ENCODE measurements around the gene OBSCN. TPM values are rescaled to one million over a fixed set of nuclear protein-coding genes. Genes with fewer than 3 reads are reported as not detected.

OBSCN gene
- total RNA-seq, 1 experiment from 2014 or later: 33.3 TPM

DNA sequence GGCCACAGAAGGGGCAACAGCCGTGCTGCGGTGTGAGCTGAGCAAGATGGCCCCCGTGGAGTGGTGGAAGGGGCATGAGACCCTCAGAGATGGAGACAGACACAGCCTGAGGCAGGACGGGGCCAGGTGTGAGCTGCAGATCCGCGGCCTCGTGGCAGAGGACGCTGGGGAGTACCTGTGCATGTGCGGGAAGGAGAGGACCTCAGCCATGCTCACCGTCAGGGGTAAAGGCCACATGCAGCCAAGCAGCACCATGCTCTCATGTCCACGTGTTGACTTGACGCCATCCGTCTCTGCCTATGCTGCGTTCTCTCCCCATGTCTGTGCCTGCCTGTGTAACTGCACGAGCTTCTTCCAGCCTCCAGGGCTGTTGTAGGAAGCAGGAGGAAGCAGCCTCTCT, 85.5 kb downstream of the OBSCN start:
- no peaks in the 10 kb centered on the region for H3K27me3 ChIP-seq (ENCODE audit: insufficient read depth, low read length)
- Mint-ChIP-seq H3K4me3 (no peak overlapping the region; a peak in 1 of 5 replicates), H3K4me1 (no peaks in the 10 kb centered on the region), H3K27me3 (ENCODE audit: low read depth) (peaks cover 7% of the 10 kb centered on the region), H3K27ac (no peak overlapping the region), H3K9me3 (peaks cover 23 to 34% of the 10 kb centered on the region in 2 experiments), H3K36me3 (ENCODE audit: insufficient read depth in 1 of 3, low read depth in 3 of 3) (peaks cover 41 to 60% (median 57%) of the 10 kb centered on the region in 3 experiments)
- no peak overlapping the region for H2BK15ac ChIP-seq (ENCODE audit: low read depth, low read length)
- no peak overlapping the region for H4K8ac ChIP-seq (replicated peaks; ENCODE audit: insufficient read length, low read depth, low read length)
- H3K4me1 ChIP-seq (ENCODE audit: insufficient read depth, low read length): no peaks in the 10 kb centered on the region
- H3K79me1 ChIP-seq (ENCODE audit: insufficient read depth, low read depth, low read length, poor library complexity, severe bottlenecking): no peaks in the 10 kb centered on the region
- no peaks in the 10 kb centered on the region for H3K79me2 ChIP-seq (ENCODE audit: insufficient read depth, low read length)
- no peak overlapping the region for H3K14ac ChIP-seq (ENCODE audit: insufficient read depth, low read length)
- no peaks in the 10 kb centered on the region for H3K23me2 ChIP-seq (ENCODE audit: insufficient read length, low read depth, low read length, poor library complexity, severe bottlenecking)
- no peak overlapping the region for H3K56ac ChIP-seq (ENCODE audit: insufficient read length, low read depth, low read length)
- H2BK20ac ChIP-seq (ENCODE audit: low read depth, low read length, poor library complexity, severe bottlenecking): no peak overlapping the region
- no peak overlapping the region for H3K27ac ChIP-seq (ENCODE audit: insufficient read length, low read depth, low read length)
- no peaks in the 10 kb centered on the region for H4K20me1 ChIP-seq (ENCODE audit: control insufficient read depth, insufficient read depth, insufficient read length)
- no peak overlapping the region for H2BK120ac ChIP-seq (ENCODE audit: low read depth, low read length, poor library complexity, severe bottlenecking)
- no peak overlapping the region for H4K91ac ChIP-seq (ENCODE audit: insufficient read length, low read depth, low read length)
- no peak overlapping the region for H2AFZ ChIP-seq (ENCODE audit: low read length)
- no peak overlapping the region for H3K9ac ChIP-seq (ENCODE audit: extremely low read depth, insufficient read length, low read length)
- H3K4ac ChIP-seq (ENCODE audit: low read depth, low read length): no peak overlapping the region
- H4K5ac ChIP-seq (ENCODE audit: insufficient read length, low read depth, low read length): no peak overlapping the region
- H3K4me2 ChIP-seq (ENCODE audit: insufficient read depth, insufficient read length, low read length): no peak overlapping the region
- H3T11ph ChIP-seq (ENCODE audit: low read length): no peak overlapping the region
- H3K23ac ChIP-seq (ENCODE audit: insufficient read length, low read depth, low read length): no peak overlapping the region
- H2BK12ac ChIP-seq (ENCODE audit: insufficient read length, low read depth, low read length): no peak overlapping the region
- TF ChIP-seq CTCF (conservative IDR thresholded peaks at IDR 0.05): no peak
- DNase-seq: no peak
- peaks cover 8% of the 10 kb centered on the region for H3K9me3 ChIP-seq (ENCODE audit: control insufficient read depth, low read depth, low read length)
- H2AK5ac ChIP-seq (ENCODE audit: insufficient read length, low read length): no peak overlapping the region
- H3K18ac ChIP-seq (ENCODE audit: insufficient read length, low read depth, low read length): no peak overlapping the region
- no peak overlapping the region for H2BK5ac ChIP-seq (ENCODE audit: insufficient read length, low read length)
- no CpG with 5 or more reads among the region's 15 CpGs for WGBS (ENCODE audit: extremely low coverage, insufficient read length, low lambda C conversion rate)

All from H9 (cell line).